ENCODE measurements around the gene ARHGAP28. TPM values are rescaled to one million over a fixed set of nuclear protein-coding genes. Genes with fewer than 3 reads are reported as not detected.

ARHGAP28 gene
- total and polyA plus RNA-seq, 5 donors: 0.93 to 6.1 (median 4.0) TPM

GRCh38 chr18:6747646-6748045, 18.1 kb downstream of the ARHGAP28 start:
- Histone ChIP-seq H3K4me1 (ENCODE audit: control insufficient read depth, insufficient read depth, low read length) (no peaks in the 10 kb centered on the region), H3K4me3 (ENCODE audit: low read length) (no peak overlapping the region), H3K27me3 (ENCODE audit: control insufficient read depth, insufficient read depth) (no peaks in the 10 kb centered on the region), H3K9me3 (ENCODE audit: control insufficient read depth, low read length) (no peaks in the 10 kb centered on the region), H3K27ac (ENCODE audit: low read length) (no peak overlapping the region)
- 74% methylated on average over 2 of the region's 2 CpGs for WGBS
- intact Hi-C loops (cut with DNase I): no loop called here
- ATAC-seq: peak in 1 of 2 donors; percentile 48
- DNase-seq: no peak

- H3K4me3 ChIP-seq (ENCODE audit: low read length): no peak overlapping the region
- 73% methylated on average over 2 of the region's 2 CpGs for WGBS
- H3K27ac ChIP-seq (ENCODE audit: low read length): no peak overlapping the region
- H3K27me3 ChIP-seq (ENCODE audit: control insufficient read depth, insufficient read depth): no peaks in the 10 kb centered on the region
- H3K9me3 ChIP-seq (ENCODE audit: control insufficient read depth, low read length): no peaks in the 10 kb centered on the region
- ATAC-seq: peak; percentile 52 to 80
- H3K4me1 ChIP-seq (ENCODE audit: control insufficient read depth, insufficient read depth, low read length): no peaks in the 10 kb centered on the region
- no peak for DNase-seq
- intact Hi-C loops (cut with DNase I): no loop called here
Observed at GRCh38 chr18:6748241-6748640, 18.7 kb downstream of the ARHGAP28 start.

DNA sequence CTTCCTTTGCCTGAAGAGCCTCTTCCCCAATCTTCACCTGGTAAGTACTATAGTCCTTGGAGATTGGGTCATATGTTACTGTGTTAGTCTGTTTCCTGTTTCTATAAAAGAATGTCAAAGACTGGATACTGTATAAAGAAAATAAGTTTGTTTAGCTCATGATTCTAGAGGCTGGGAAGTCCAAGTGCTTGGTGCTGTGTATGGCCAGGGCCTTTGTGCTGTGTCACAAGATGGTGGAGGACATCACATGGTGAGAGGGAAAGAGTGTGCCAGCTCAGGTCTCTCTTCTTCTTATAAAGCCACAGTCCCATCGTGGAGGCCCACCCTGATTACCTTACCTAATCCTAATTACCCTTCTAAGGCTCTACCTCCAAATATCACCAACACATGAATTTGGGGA, 20.9 kb downstream of the ARHGAP28 start:
- no peaks in the 10 kb centered on the region for H3K9me3 ChIP-seq (ENCODE audit: control insufficient read depth, low read length)
- intact Hi-C loops (cut with DNase I): no loop called here
- 95% methylated on average over 1 of the region's 1 CpG for WGBS
- DNase-seq: no peak
- H3K27me3 ChIP-seq (ENCODE audit: control insufficient read depth, insufficient read depth): no peaks in the 10 kb centered on the region
- no peak for ATAC-seq
- H3K4me1 ChIP-seq (ENCODE audit: control insufficient read depth, insufficient read depth, low read length): no peaks in the 10 kb centered on the region
- H3K27ac ChIP-seq (ENCODE audit: low read length): no peak overlapping the region
- no peak overlapping the region for H3K4me3 ChIP-seq (ENCODE audit: low read length)

DNA sequence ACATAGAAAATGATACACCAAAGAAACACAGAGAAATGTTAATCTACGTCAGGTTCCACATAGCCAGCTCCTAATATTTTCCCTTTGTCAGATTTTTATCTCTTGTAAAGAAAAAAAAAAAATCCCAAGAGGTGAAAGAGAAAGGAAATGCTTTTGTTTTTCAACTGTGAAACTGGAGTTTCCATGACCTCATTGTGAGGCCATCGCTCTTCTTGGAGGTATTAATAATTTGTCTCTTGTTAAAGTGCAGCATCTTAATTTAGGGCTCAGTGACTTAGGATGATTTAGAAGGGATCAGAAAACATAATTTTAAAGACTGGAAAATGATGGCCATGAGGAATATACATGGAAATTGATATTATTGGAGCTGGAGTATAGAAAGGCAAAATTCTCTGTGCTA, 21.7 kb downstream of the ARHGAP28 start:
- ATAC-seq: no peak

GRCh38 chr18:6752202-6752860, 22.8 kb downstream of the ARHGAP28 start:
- H3K9me3 ChIP-seq (ENCODE audit: control insufficient read depth, low read length): no peaks in the 10 kb centered on the region
- peak overlapping the region; percentile 28 for H3K4me3 ChIP-seq (ENCODE audit: low read length)
- DNase-seq (peak in 2 of 3 donors; percentile 15 to 40), ATAC-seq (peak; percentile 64 to 76)
- no peaks in the 10 kb centered on the region for H3K27me3 ChIP-seq (ENCODE audit: control insufficient read depth, insufficient read depth)
- peak overlapping the region; percentile 37 for H3K27ac ChIP-seq (ENCODE audit: low read length)
- no peaks in the 10 kb centered on the region for H3K4me1 ChIP-seq (ENCODE audit: control insufficient read depth, insufficient read depth, low read length)
- intact Hi-C loops (cut with DNase I): no loop called here
- WGBS: 45% methylated on average over 6 of the region's 6 CpGs

More for the DNA sequence above, 21.7 kb downstream of the ARHGAP28 start:
- H3K4me3 ChIP-seq (ENCODE audit: low read length): no peak overlapping the region
- H3K9me3 ChIP-seq (ENCODE audit: control insufficient read depth, low read length): no peaks in the 10 kb centered on the region
- intact Hi-C loops (cut with DNase I): no loop called here
- H3K27me3 ChIP-seq (ENCODE audit: control insufficient read depth, insufficient read depth): no peaks in the 10 kb centered on the region
- H3K4me1 ChIP-seq (ENCODE audit: control insufficient read depth, insufficient read depth, low read length): no peaks in the 10 kb centered on the region
- no peak overlapping the region for H3K27ac ChIP-seq (ENCODE audit: low read length)
- 49% methylated on average over 2 of the region's 2 CpGs for WGBS
- no peak for DNase-seq

DNA sequence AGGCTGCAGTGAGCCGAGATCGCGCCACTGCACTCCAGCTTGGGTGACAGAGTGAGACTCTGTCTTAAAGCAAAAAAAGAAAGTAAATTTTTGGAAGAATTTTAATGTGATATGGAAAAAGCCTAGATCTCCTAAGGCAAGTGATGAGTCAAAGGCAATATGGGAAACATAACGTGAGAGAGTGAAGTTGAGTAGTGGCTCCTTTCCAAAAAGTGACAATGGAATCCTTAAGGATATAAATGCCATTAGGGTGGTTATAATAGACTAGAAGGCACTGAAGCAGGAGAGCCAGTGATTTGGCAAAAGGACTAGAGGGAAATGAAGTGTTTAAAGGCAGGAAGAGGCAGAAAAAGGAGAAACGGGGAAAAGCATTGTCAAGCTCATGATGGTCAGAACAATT, 25.6 kb downstream of the ARHGAP28 start:
- H3K27ac ChIP-seq (ENCODE audit: low read length): no peak overlapping the region
- DNase-seq (no peak), ATAC-seq (no peak)
- H3K4me3 ChIP-seq (ENCODE audit: low read length): no peak overlapping the region
- H3K9me3 ChIP-seq (ENCODE audit: control insufficient read depth, low read length): no peaks in the 10 kb centered on the region
- intact Hi-C loops (cut with DNase I): no loop called here
- no peaks in the 10 kb centered on the region for H3K27me3 ChIP-seq (ENCODE audit: control insufficient read depth, insufficient read depth)
- WGBS: 82% methylated on average over 5 of the region's 5 CpGs
- no peaks in the 10 kb centered on the region for H3K4me1 ChIP-seq (ENCODE audit: control insufficient read depth, insufficient read depth, low read length)

- 89% methylated on average over 4 of the region's 4 CpGs for WGBS
- no peak for DNase-seq
- no peak for ATAC-seq
- H3K9me3 ChIP-seq (ENCODE audit: control insufficient read depth, low read length): no peaks in the 10 kb centered on the region
- no peaks in the 10 kb centered on the region for H3K27me3 ChIP-seq (ENCODE audit: control insufficient read depth, insufficient read depth)
- intact Hi-C loops (cut with DNase I): no loop called here
- H3K27ac ChIP-seq (ENCODE audit: low read length): no peak overlapping the region
- no peaks in the 10 kb centered on the region for H3K4me1 ChIP-seq (ENCODE audit: control insufficient read depth, insufficient read depth, low read length)
- no peak overlapping the region for H3K4me3 ChIP-seq (ENCODE audit: low read length)
Observed at GRCh38 chr18:6757931-6758330, 28.4 kb downstream of the ARHGAP28 start.

- Histone ChIP-seq H3K27ac (ENCODE audit: low read length) (no peak overlapping the region), H3K4me1 (ENCODE audit: control insufficient read depth, insufficient read depth, low read length) (no peaks in the 10 kb centered on the region), H3K27me3 (ENCODE audit: control insufficient read depth, insufficient read depth) (no peaks in the 10 kb centered on the region), H3K4me3 (ENCODE audit: low read length) (no peak overlapping the region), H3K9me3 (ENCODE audit: control insufficient read depth, low read length) (no peaks in the 10 kb centered on the region)
- intact Hi-C loops (cut with DNase I): no loop called here
- no peak for DNase-seq
- 78% methylated on average over 2 of the region's 2 CpGs for WGBS
- no peak for ATAC-seq
Observed at GRCh38 chr18:6759579-6759978, 30.1 kb downstream of the ARHGAP28 start.

- ATAC-seq: peak; percentile 29 to 68
- no peaks in the 10 kb centered on the region for H3K4me1 ChIP-seq (ENCODE audit: control insufficient read depth, insufficient read depth, low read length)
- intact Hi-C loops (cut with DNase I): no loop called here
Observed at GRCh38 chr18:6763524-6763923, 34.0 kb downstream of the ARHGAP28 start.

GRCh38 chr18:6764382-6764781, 34.9 kb downstream of the ARHGAP28 start:
- no peak overlapping the region for H3K4me3 ChIP-seq (ENCODE audit: low read length)
- intact Hi-C loops (cut with DNase I): no loop called here
- no peaks in the 10 kb centered on the region for H3K27me3 ChIP-seq (ENCODE audit: control insufficient read depth, insufficient read depth)
- ATAC-seq (peak in 1 of 2 donors; percentile 71), DNase-seq (no peak)
- H3K9me3 ChIP-seq (ENCODE audit: control insufficient read depth, low read length): no peaks in the 10 kb centered on the region
- no peaks in the 10 kb centered on the region for H3K4me1 ChIP-seq (ENCODE audit: control insufficient read depth, insufficient read depth, low read length)
- WGBS: 73% methylated on average over 3 of the region's 3 CpGs
- no peak overlapping the region for H3K27ac ChIP-seq (ENCODE audit: low read length)

More at GRCh38 chr18:6763524-6763923, 34.0 kb downstream of the ARHGAP28 start:
- Histone ChIP-seq H3K27ac (ENCODE audit: low read length) (no peak overlapping the region), H3K9me3 (ENCODE audit: control insufficient read depth, low read length) (no peaks in the 10 kb centered on the region), H3K4me3 (ENCODE audit: low read length) (no peak overlapping the region), H3K27me3 (ENCODE audit: control insufficient read depth, insufficient read depth) (no peaks in the 10 kb centered on the region)
- no peak for DNase-seq
- WGBS: 82% methylated on average over 6 of the region's 6 CpGs

DNA sequence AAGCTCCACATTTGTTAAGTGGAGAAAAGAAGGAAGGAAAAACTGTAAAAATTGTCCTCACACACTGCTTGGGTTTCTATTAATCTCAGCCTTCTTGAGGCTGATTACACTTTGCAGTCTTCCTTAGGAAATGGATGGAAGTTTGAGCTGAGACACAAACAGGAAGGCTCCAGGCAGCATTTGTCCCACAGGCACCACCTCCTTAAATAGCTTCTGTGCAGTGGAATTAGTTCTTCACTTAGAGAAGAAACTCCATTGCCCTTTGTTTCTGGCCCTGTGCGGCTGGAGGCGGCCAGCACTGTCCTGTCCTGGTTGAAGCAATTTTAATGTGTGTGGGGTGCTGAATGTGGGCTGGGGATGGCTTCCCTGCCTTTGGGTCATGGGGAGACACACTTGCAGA, 44.3 kb downstream of the ARHGAP28 start:
- Histone ChIP-seq H3K27me3 (ENCODE audit: control insufficient read depth, insufficient read depth) (no peaks in the 10 kb centered on the region), H3K9me3 (ENCODE audit: control insufficient read depth, low read length) (no peaks in the 10 kb centered on the region), H3K4me1 (ENCODE audit: control insufficient read depth, insufficient read depth, low read length) (no peaks in the 10 kb centered on the region), H3K27ac (ENCODE audit: low read length) (no peak overlapping the region), H3K4me3 (ENCODE audit: low read length) (peak overlapping the region; percentile 46)
- 71% methylated on average over 2 of the region's 2 CpGs for WGBS
- DNase-seq: no peak
- ATAC-seq: peak in 1 of 2 donors; percentile 25
- intact Hi-C loops (cut with DNase I): no loop called here

- Histone ChIP-seq H3K9me3 (ENCODE audit: control insufficient read depth, low read length) (no peaks in the 10 kb centered on the region), H3K27ac (ENCODE audit: low read length) (no peak overlapping the region), H3K4me3 (ENCODE audit: low read length) (peak overlapping the region; percentile 47), H3K4me1 (ENCODE audit: control insufficient read depth, insufficient read depth, low read length) (no peaks in the 10 kb centered on the region), H3K27me3 (ENCODE audit: control insufficient read depth, insufficient read depth) (no peaks in the 10 kb centered on the region)
- ATAC-seq: no peak
- DNase-seq: no peak
- intact Hi-C loops (cut with DNase I): no loop called here
- WGBS: 70% methylated on average over 7 of the region's 7 CpGs
Observed at GRCh38 chr18:6775237-6775636, 45.7 kb downstream of the ARHGAP28 start.

All from right cardiac atrium (tissue), 5 donors.